CD4-positive, alpha-beta T cell treated with Interleukin-15 for 1 hour (primary cell): Measurements from ENCODE around the gene ITGAV.

Experiments
- DNase-seq: peaks from one replicate; pipeline ENCODE4 v3.0.0-alpha.2; 2020

The ITGAV gene

DNA sequence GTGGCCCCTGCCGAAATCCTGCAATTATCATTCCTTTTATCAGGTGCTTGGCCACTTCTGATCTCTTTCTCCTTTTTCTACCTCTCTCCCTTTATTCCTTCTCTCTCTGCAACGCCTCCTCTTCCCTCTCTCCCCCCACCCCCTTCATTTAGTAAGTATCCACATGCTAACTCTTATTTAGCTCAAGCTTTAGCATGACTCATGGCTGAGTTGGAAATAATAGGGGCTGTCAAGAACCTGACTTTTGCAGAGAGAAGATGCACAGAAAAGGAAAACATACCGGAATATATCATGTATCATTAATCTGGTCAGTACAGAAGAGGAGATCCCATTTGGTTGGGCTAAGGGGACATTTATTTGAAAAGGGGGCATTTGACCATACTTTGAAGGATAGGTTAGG is 137.1 kb downstream of the ITGAV start:
- no peak for DNase-seq

DNA sequence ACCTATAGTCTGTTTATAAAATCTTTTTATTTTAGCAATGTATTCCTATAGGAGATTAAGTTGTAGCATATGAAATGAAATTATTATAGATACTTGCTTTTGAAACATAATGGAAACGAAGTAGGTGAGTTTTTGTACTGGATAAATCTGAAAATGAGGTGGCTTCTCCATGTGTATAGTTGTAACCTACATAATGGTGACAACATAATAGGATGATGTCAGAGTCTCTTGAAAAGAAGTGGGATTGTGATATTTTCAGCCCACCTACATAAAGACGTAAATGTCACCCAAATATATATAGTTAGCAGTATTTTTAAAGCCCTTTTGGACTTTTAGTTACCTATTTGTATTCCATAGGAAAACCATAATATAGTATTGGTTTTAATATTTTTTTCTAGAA is 138.8 kb downstream of the ITGAV start:
- DNase-seq = no peak
